ENCODE measurements around the gene PGF. TPM values are rescaled to one million over a fixed set of nuclear protein-coding genes. Genes with fewer than 3 reads are reported as not detected.
A peak's percentile ranks its signal among the peaks of the same experiment; 100 is the strongest.
"Not testable (repeated sequence)": the region's sequence is repeated elsewhere in the genome, so short reads cannot be mapped to it uniquely, and the experiment has no call there.

The PGF gene
- total RNA-seq, 1 donor, result 16.3 TPM

- Histone ChIP-seq H3K4me3 (ENCODE audit: insufficient read depth, low read length) (no peak overlapping the region), H3K4me1 (ENCODE audit: insufficient read depth, low read length) (peaks cover 1% of the 10 kb centered on the region), H3K9me3 (ENCODE audit: low read depth, low read length) (no peaks in the 10 kb centered on the region), H3K4me2 (ENCODE audit: insufficient read depth, low read length) (no peak overlapping the region), H2AFZ (ENCODE audit: low read length) (peak overlapping the region; percentile 25), H3K27ac (ENCODE audit: low read depth, low read length) (no peak overlapping the region), H3K79me2 (ENCODE audit: insufficient read depth, low read length) (no peaks in the 10 kb centered on the region), H3K27me3 (ENCODE audit: insufficient read depth, low read length) (no peaks in the 10 kb centered on the region), H3K36me3 (ENCODE audit: insufficient read depth, low read length) (no peaks in the 10 kb centered on the region), H4K20me1 (ENCODE audit: insufficient read depth, low read length) (no peaks in the 10 kb centered on the region)
- TF ChIP-seq, protein P1, sequence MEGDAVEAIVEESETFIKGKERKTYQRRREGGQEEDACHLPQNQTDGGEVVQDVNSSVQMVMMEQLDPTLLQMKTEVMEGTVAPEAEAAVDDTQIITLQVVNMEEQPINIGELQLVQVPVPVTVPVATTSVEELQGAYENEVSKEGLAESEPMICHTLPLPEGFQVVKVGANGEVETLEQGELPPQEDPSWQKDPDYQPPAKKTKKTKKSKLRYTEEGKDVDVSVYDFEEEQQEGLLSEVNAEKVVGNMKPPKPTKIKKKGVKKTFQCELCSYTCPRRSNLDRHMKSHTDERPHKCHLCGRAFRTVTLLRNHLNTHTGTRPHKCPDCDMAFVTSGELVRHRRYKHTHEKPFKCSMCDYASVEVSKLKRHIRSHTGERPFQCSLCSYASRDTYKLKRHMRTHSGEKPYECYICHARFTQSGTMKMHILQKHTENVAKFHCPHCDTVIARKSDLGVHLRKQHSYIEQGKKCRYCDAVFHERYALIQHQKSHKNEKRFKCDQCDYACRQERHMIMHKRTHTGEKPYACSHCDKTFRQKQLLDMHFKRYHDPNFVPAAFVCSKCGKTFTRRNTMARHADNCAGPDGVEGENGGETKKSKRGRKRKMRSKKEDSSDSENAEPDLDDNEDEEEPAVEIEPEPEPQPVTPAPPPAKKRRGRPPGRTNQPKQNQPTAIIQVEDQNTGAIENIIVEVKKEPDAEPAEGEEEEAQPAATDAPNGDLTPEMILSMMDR (IDR thresholded peaks at IDR 0.05; ENCODE audit: extremely low read depth, low read depth, low read length), result no peak
- DNase-seq (ENCODE audit: insufficient read length, low spot score, missing footprints), result peak; percentile 47
Observed at GRCh38 chr14:74934041-74934440, 21.4 kb downstream of the PGF start.

GRCh38 chr14:74932936-74933335 lies 22.5 kb downstream of the PGF start:
- Histone ChIP-seq H3K4me2 (ENCODE audit: insufficient read depth, low read length) (peak overlapping the region; percentile 54), H2AFZ (ENCODE audit: low read length) (peak overlapping the region; percentile 48)
- not testable (repeated sequence) for H3K27me3 ChIP-seq (ENCODE audit: insufficient read depth, low read length); H3K4me1 ChIP-seq (ENCODE audit: insufficient read depth, low read length); H3K4me3 ChIP-seq (ENCODE audit: insufficient read depth, low read length); H3K36me3 ChIP-seq (ENCODE audit: insufficient read depth, low read length); H3K79me2 ChIP-seq (ENCODE audit: insufficient read depth, low read length); H3K9me3 ChIP-seq (ENCODE audit: low read depth, low read length); H4K20me1 ChIP-seq (ENCODE audit: insufficient read depth, low read length); DNase-seq (ENCODE audit: insufficient read length, low spot score, missing footprints); H3K27ac ChIP-seq (ENCODE audit: low read depth, low read length)

- no peaks in the 10 kb centered on the region for H3K36me3 ChIP-seq (ENCODE audit: insufficient read depth, low read length)
- peak overlapping the region; percentile 54 for H3K4me2 ChIP-seq (ENCODE audit: insufficient read depth, low read length)
- H2AFZ ChIP-seq (ENCODE audit: low read length), result peak overlapping the region; percentile 48
- no peak overlapping the region for H3K27ac ChIP-seq (ENCODE audit: low read depth, low read length)
- TF ChIP-seq, protein P1 (IDR thresholded peaks at IDR 0.05; ENCODE audit: extremely low read depth, low read depth, low read length), result no peak
- H3K79me2 ChIP-seq (ENCODE audit: insufficient read depth, low read length), result no peaks in the 10 kb centered on the region
- H3K4me1 ChIP-seq (ENCODE audit: insufficient read depth, low read length), result no peaks in the 10 kb centered on the region
- H3K27me3 ChIP-seq (ENCODE audit: insufficient read depth, low read length), result no peaks in the 10 kb centered on the region
- H4K20me1 ChIP-seq (ENCODE audit: insufficient read depth, low read length), result no peaks in the 10 kb centered on the region
- no peaks in the 10 kb centered on the region for H3K9me3 ChIP-seq (ENCODE audit: low read depth, low read length)
- H3K4me3 ChIP-seq (ENCODE audit: insufficient read depth, low read length), result no peak overlapping the region
- DNase-seq (ENCODE audit: insufficient read length, low spot score, missing footprints), result peak; percentile 66
Observed at GRCh38 chr14:74932401-74932901, 22.9 kb downstream of the PGF start.

GRCh38 chr14:74931744-74932143 lies 23.7 kb downstream of the PGF start:
- not testable (repeated sequence) for H2AFZ ChIP-seq (ENCODE audit: low read length); H3K27ac ChIP-seq (ENCODE audit: low read depth, low read length); H3K79me2 ChIP-seq (ENCODE audit: insufficient read depth, low read length); H3K36me3 ChIP-seq (ENCODE audit: insufficient read depth, low read length); H3K9me3 ChIP-seq (ENCODE audit: low read depth, low read length); H4K20me1 ChIP-seq (ENCODE audit: insufficient read depth, low read length); DNase-seq (ENCODE audit: insufficient read length, low spot score, missing footprints); H3K4me2 ChIP-seq (ENCODE audit: insufficient read depth, low read length); H3K4me1 ChIP-seq (ENCODE audit: insufficient read depth, low read length); H3K4me3 ChIP-seq (ENCODE audit: insufficient read depth, low read length); H3K27me3 ChIP-seq (ENCODE audit: insufficient read depth, low read length)

- Histone ChIP-seq H3K79me2 (ENCODE audit: insufficient read depth, low read length) (no peaks in the 10 kb centered on the region), H3K36me3 (ENCODE audit: insufficient read depth, low read length) (no peaks in the 10 kb centered on the region), H3K27me3 (ENCODE audit: insufficient read depth, low read length) (no peaks in the 10 kb centered on the region), H3K27ac (ENCODE audit: low read depth, low read length) (no peak overlapping the region), H3K4me2 (ENCODE audit: insufficient read depth, low read length) (no peak overlapping the region), H3K4me1 (ENCODE audit: insufficient read depth, low read length) (no peaks in the 10 kb centered on the region), H2AFZ (ENCODE audit: low read length) (no peak overlapping the region), H4K20me1 (ENCODE audit: insufficient read depth, low read length) (no peaks in the 10 kb centered on the region), H3K4me3 (ENCODE audit: insufficient read depth, low read length) (no peak overlapping the region), H3K9me3 (ENCODE audit: low read depth, low read length) (no peaks in the 10 kb centered on the region)
- TF ChIP-seq, protein P1 (IDR thresholded peaks at IDR 0.05; ENCODE audit: extremely low read depth, low read depth, low read length), result no peak
- DNase-seq (ENCODE audit: insufficient read length, low spot score, missing footprints), result no peak
Observed at GRCh38 chr14:74929242-74929641, 26.2 kb downstream of the PGF start.
